Esophagus muscularis mucosa (tissue), 4 donors: Measurements from ENCODE around the gene SEZ6L2. TPM values are rescaled to one million over a fixed set of nuclear protein-coding genes. Genes with fewer than 3 reads are reported as not detected.

Experiments used
- DNase-seq: peaks from one replicate; pipeline ENCODE4 v3.0.0-alpha.2; 2017; ENCODE audit errors: extremely low spot score
- H3K27ac ChIP-seq, 4 donors: fragments of 200-600 bp; sonication (generic); replicated peaks in 1 of 4; 1 replicate in 3 of 4; 2 replicates in 1 of 4; pipeline ENCODE4 v1.5.1; 2016 to 2019; ENCODE audit warnings: mild to moderate bottlenecking in 1 of 4
- H3K27me3 ChIP-seq, 4 donors: fragments of 200-600 bp; sonication (generic); one replicate each; pipeline versions ENCODE4 v1.5.1 to v1.6.0; 2016 to 2019
- H3K36me3 ChIP-seq, 4 donors: fragments of 200-600 bp; sonication (generic); one replicate each; pipeline ENCODE4 v1.5.1; 2016 to 2019
- H3K4me1 ChIP-seq, 4 donors: fragments of 200-600 bp; sonication (generic); one replicate each; pipeline ENCODE4 v1.5.1; 2016 to 2019
- H3K4me3 ChIP-seq, 4 donors: fragments of 200-600 bp; sonication (generic); 1 replicate in 2 of 4; 2 replicates in 2 of 4; pipeline ENCODE4 v1.5.1; 2016 to 2019; ENCODE audit warnings: mild to moderate bottlenecking in 4 of 4, moderate library complexity in 1 of 4
- H3K9me3 ChIP-seq, 4 donors: fragments of 200-600 bp; sonication (generic); 1 replicate in 3 of 4; 2 replicates in 1 of 4; pipeline ENCODE4 v1.5.1; 2016 to 2019
- EP300 ChIP-seq: sonication (generic); formaldehyde crosslinking; IDR thresholded peaks from one replicate; pipeline ENCODE4 v1.6.1; 2017; ENCODE audit warnings: antibody characterized with exemption
- POLR2A ChIP-seq: fragments of 450-650 bp; IDR thresholded peaks from one replicate; pipeline ENCODE4 v1.6.1; 2017; ENCODE audit warnings: antibody characterized with exemption, moderate library complexity, mild to moderate bottlenecking, low read depth
- POLR2AphosphoS5 ChIP-seq, 2 donors: sonication (generic); formaldehyde crosslinking; IDR thresholded peaks; one replicate each; pipeline ENCODE4 v1.6.1; 2017; ENCODE audit warnings: antibody characterized with exemption in 2 of 2
- WGBS: methylation state at CpG from one replicate; pipeline ENCODE4 v1.1.5; 2018; 5-methylcytosine and 5-hydroxymethylcytosine counted together
- intact Hi-C: fragments of 100-400 bp; cut with DNase I; formaldehyde crosslinking; loops from one replicate; pipeline ENCODE4 v1.15.1; 2023
- total RNA-seq, 4 donors: library from RNA; depleted of rRNA; stranded (reverse); fragments of >200 nt; gene quantifications; one replicate each; pipeline versions ENCODE4 v1.1.0 to v1.2.1, GENCODE V29; 2016
- TF ChIP-seq, protein P1 (sequence below), 3 experiments: fragments of 200-600 bp in 2 of 3; fragments of 450-650 bp in 1 of 3; sonication (generic) in 2 of 3; IDR thresholded peaks; one replicate each; pipeline ENCODE4 v1.5.1; 2017 to 2019; ENCODE audit warnings: antibody characterized with exemption in 3 of 3, mild to moderate bottlenecking in 2 of 3, moderate library complexity in 1 of 3

Gene SEZ6L2
- total RNA-seq, 4 donors from 2014 or later, result 0.84 to 7.9 (median 1.0) TPM

DNA sequence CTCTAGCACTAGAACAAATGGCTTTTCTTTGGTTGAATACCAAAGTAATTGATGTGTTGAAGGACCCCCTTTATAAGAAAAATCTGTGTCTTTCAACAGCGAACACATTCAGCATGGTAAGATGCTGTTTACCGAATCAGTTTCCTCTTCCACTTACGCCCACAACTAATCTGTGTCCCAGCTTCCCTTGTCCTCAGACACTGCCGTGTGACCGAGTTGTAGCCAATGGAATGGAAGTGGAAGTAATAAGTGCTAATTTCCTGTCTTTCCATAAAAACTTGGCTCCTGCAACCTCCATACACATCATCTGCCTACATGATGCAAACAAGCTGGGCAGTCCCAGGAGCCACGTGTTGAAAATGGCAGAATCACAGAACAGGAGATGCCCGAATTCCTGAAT is 46.7 kb downstream of the SEZ6L2 start:
- DNase-seq, result no peak

DNA sequence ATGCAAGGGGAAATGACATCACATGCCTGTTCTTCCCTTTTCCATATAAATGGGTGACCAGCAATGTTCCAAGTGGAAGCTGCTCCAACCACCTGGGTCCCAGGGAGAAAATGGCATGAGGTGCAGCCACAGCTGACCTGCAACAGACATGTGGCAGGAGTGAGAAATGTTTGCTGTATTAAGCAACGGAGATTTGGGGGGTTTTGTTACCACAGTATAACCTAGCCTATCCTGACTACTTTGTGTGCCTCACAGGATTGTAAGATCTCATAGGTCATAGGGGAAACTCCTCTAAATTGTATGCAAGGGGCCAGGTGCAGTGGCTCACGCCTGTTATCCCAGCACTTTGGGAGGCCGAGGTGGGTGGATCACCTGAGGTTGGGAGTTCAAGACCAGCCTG is 48.4 kb downstream of the SEZ6L2 start:
- no peak for TF ChIP-seq POLR2A
- TF ChIP-seq POLR2AphosphoS5 (IDR thresholded peaks at IDR 0.05), result no peak
- TF ChIP-seq, protein P1, sequence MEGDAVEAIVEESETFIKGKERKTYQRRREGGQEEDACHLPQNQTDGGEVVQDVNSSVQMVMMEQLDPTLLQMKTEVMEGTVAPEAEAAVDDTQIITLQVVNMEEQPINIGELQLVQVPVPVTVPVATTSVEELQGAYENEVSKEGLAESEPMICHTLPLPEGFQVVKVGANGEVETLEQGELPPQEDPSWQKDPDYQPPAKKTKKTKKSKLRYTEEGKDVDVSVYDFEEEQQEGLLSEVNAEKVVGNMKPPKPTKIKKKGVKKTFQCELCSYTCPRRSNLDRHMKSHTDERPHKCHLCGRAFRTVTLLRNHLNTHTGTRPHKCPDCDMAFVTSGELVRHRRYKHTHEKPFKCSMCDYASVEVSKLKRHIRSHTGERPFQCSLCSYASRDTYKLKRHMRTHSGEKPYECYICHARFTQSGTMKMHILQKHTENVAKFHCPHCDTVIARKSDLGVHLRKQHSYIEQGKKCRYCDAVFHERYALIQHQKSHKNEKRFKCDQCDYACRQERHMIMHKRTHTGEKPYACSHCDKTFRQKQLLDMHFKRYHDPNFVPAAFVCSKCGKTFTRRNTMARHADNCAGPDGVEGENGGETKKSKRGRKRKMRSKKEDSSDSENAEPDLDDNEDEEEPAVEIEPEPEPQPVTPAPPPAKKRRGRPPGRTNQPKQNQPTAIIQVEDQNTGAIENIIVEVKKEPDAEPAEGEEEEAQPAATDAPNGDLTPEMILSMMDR (IDR thresholded peaks at IDR 0.05), result no peak
- TF ChIP-seq EP300, result no peak

More for the DNA sequence above, 46.7 kb downstream of the SEZ6L2 start:
- H3K27ac ChIP-seq, result peak overlapping the region in 2 of 4 donors; percentile 11 to 60
- TF ChIP-seq POLR2AphosphoS5 (IDR thresholded peaks at IDR 0.05), result peak; percentile 55
- no peak for TF ChIP-seq POLR2A
- TF ChIP-seq EP300, result no peak
- TF ChIP-seq, protein P1 (IDR thresholded peaks at IDR 0.05), result no peak
- no peak overlapping the region for H3K4me3 ChIP-seq
- intact Hi-C loops, result no loop called here
- WGBS, result 58% methylated on average over 7 of the region's 7 CpGs
- H3K9me3 ChIP-seq, result no peaks in the 10 kb centered on the region
- no peaks in the 10 kb centered on the region for H3K27me3 ChIP-seq
- peaks cover 0 to 27% (median 19%) of the 10 kb centered on the region in 4 donors for H3K4me1 ChIP-seq
- peaks cover 2 to 10% (median 8%) of the 10 kb centered on the region in 4 donors for H3K36me3 ChIP-seq

DNA sequence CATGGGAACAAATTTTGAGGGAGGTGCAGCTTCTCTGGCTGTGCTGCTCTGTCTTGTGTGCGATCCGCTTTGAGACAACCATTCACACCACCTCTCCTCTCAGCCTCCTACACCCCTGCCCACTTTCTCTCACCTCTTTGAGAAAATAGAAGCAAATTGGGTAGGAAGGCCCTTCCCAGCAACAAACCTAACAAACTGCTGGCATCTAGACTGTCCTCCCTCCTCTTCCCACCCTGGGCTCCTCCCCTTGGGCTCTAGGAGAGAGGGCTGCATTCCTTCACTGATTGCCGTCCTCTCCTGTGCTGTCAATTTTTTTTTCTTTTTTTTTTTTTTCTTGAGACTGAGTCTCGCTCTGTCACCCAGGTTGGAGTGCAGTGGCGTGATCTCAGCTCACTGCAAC is 49.8 kb downstream of the SEZ6L2 start:
- H3K27ac ChIP-seq, result peak overlapping the region; percentile 14 to 60 (median 38)
- peaks cover 0 to 41% (median 23%) of the 10 kb centered on the region in 4 donors for H3K4me1 ChIP-seq
- TF ChIP-seq POLR2A (no peak), EP300 (no peak), POLR2AphosphoS5 (IDR thresholded peaks at IDR 0.05) (peak in 1 of 2 donors; percentile 15)
- TF ChIP-seq, protein P1 (IDR thresholded peaks at IDR 0.05), result no peak
- intact Hi-C loops, result loop anchor here (2.0 kb wide), 1 partner anchor 149 kb away; no protein-coding TSS in a partner anchor
- H3K36me3 ChIP-seq, result peaks cover 27 to 41% (median 39%) of the 10 kb centered on the region in 4 donors
- WGBS, result 52% methylated on average over 5 of the region's 5 CpGs
- DNase-seq, result no peak
- H3K4me3 ChIP-seq, result no peak overlapping the region
- H3K9me3 ChIP-seq, result no peaks in the 10 kb centered on the region
- H3K27me3 ChIP-seq, result no peaks in the 10 kb centered on the region

More for the DNA sequence above, 48.4 kb downstream of the SEZ6L2 start:
- DNase-seq, result no peak
- H3K4me3 ChIP-seq, result no peak overlapping the region
- H3K27ac ChIP-seq, result no peak overlapping the region
- H3K4me1 ChIP-seq, result peaks cover 0 to 29% (median 16%) of the 10 kb centered on the region in 4 donors
- H3K27me3 ChIP-seq, result no peaks in the 10 kb centered on the region
- peaks cover 17 to 26% (median 24%) of the 10 kb centered on the region in 4 donors for H3K36me3 ChIP-seq
- no peaks in the 10 kb centered on the region for H3K9me3 ChIP-seq
- 88% methylated on average over 3 of the region's 3 CpGs for WGBS
- intact Hi-C loops, result no loop called here

DNA sequence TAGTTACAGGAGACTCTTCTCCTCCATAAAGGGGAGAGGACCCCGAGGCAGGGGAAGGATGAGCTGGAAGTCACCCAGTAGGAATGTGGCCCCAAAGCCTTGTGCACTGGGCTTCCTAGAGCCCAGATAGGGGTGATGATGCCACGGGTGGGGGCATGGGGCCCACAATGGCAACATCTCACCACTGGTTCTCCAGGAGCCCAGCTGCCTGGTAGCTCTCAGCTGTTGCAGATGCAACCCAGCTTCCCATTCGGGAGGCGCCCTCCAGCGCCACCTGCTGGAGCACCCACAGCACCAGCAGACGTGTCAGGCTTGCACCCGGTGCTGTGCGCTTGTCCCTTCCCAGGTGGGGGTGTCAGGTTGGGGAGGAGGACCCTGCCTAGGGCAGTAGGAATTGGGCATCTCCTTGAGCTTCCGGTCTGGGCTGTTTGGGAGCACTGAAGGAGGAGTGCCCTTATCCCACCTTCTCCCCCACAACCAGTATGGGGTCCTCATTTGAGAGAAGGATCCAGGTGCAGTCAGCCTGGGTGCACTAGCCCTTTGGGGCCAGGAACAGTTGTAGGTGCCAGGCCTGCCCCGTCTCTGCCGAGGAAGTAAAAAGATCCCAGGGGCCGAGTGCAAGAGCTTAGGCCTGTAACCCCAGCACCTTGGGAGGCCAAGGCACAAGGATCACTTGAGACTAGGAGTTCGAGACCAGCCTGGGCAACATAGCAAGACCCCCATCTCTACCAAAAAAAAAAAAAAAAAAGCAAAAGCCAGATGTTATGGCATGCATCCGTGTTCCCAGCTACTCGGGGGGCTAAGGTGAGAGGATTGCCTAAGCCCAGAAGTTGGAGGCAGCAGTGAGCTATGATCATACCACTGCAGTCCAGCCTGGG is 50.7 kb downstream of the SEZ6L2 start:
- 44% methylated on average over 3 of the region's 15 CpGs for WGBS
- no peak overlapping the region for H3K4me3 ChIP-seq
- H3K27ac ChIP-seq, result peak overlapping the region in 3 of 4 donors; percentile 14 to 60 (median 40)
- no peak for DNase-seq
- H3K27me3 ChIP-seq, result no peaks in the 10 kb centered on the region
- H3K4me1 ChIP-seq, result peaks cover 0 to 42% (median 24%) of the 10 kb centered on the region in 4 donors
- intact Hi-C loops, result loop anchor here (2.0 kb wide), 1 partner anchor 148 kb away; no protein-coding TSS in a partner anchor
- H3K36me3 ChIP-seq, result peaks cover 34 to 50% (median 47%) of the 10 kb centered on the region in 4 donors
- H3K9me3 ChIP-seq, result no peaks in the 10 kb centered on the region
- TF ChIP-seq, protein P1 (IDR thresholded peaks at IDR 0.05), result peak in 2 of 3 experiments; percentile 79
- TF ChIP-seq EP300 (no peak), POLR2AphosphoS5 (IDR thresholded peaks at IDR 0.05) (peak; percentile 35 to 57), POLR2A (no peak)
